ENCODE measurements around the gene TMEM214.

TMEM214 gene

GRCh38 chr2:27086724-27087593, 54.2 kb downstream of the TMEM214 start, which contains the start of gene KHK:
TSS of gene KHK (plus strand) at chr2:27086772. CDS start at chr2:27087260, 488 bp downstream.
- DNase-seq = peak; percentile 44

DNA sequence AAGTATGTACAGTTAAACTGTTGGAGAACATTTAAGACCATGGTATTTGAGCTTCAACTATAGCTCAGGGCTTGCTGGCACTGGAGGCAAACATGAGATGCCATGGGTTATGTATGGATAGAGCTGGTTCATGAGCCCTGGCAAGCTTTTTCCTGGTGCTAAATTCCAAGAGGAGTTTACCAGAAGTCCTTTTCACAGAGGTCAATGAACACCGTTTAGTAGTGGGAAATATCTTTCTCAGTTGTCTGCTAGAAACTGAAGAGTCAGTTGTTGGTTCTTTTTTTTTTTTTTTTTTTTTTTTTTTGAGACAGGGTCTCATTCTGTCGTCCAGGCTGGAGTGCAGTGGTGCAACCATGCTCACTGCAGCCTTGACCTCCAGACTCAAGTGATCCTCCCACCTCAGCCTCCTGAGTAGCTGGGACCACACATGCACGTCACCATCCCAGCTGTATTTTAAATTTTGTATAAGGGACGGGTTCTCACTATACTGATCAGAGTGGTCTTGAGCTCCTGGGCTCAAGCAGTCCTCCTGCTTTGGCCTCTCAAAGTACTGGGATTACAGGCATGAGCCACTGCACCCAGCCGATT, 55.2 kb downstream of the TMEM214 start:
- no peak for DNase-seq

- no peak for DNase-seq
Observed at GRCh38 chr2:27088634-27089033, 55.9 kb downstream of the TMEM214 start.

GRCh38 chr2:27089111-27089954, 56.6 kb downstream of the TMEM214 start:
- no peak for DNase-seq
